Breast epithelium (tissue), 3 donors: ENCODE data around the gene RABL2A.
"Not testable (repeated sequence)": the region's sequence is repeated elsewhere in the genome, so short reads cannot be mapped to it uniquely, and the experiment has no call there.

ENCODE experiments used
- CTCF ChIP-seq, 3 donors: fragments of 450-650 bp; IDR thresholded peaks; one replicate each; pipeline ENCODE4 v1.5.1; 2016 to 2017; ENCODE audit warnings: antibody characterized with exemption in 3 of 3, mild to moderate bottlenecking in 3 of 3, moderate library complexity in 3 of 3
- POLR2A ChIP-seq: fragments of 450-650 bp; IDR thresholded peaks from one replicate; pipeline ENCODE4 v1.6.1; 2016; ENCODE audit warnings: antibody characterized with exemption, mild to moderate bottlenecking, moderate library complexity
- POLR2AphosphoS5 ChIP-seq, 3 donors: sonication (generic); formaldehyde crosslinking; IDR thresholded peaks; one replicate each; pipeline ENCODE4 v1.6.1; 2017; ENCODE audit warnings: antibody characterized with exemption in 3 of 3

- TF ChIP-seq POLR2A; CTCF (IDR thresholded peaks at IDR 0.05); POLR2AphosphoS5 (IDR thresholded peaks at IDR 0.05): not testable (repeated sequence)
These were observed 1.2 kb upstream of the RABL2A start for GRCh38 chr2:113625906-113626305.
